ENCODE measurements around the gene OR7C1. TPM values are rescaled to one million over a fixed set of nuclear protein-coding genes. Genes with fewer than 3 reads are reported as not detected.
"Not testable (repeated sequence)": the region's sequence is repeated elsewhere in the genome, so short reads cannot be mapped to it uniquely, and the experiment has no call there.

The OR7C1 gene
- total and polyA plus RNA-seq, 2 experiments from 2014 or later, result 0.03 TPM; not detected in 1

GRCh38 chr19:14779151-14779550 lies 55.8 kb downstream of the OR7C1 start (continued):
- TF ChIP-seq ETS1 (IDR thresholded peaks at IDR 0.05) (no peak), NANOG (IDR thresholded peaks at IDR 0.05; ENCODE audit: borderline replicate concordance) (no peak), REST (IDR thresholded peaks at IDR 0.05; ENCODE audit: unreplicated experiment) (no peak)

GRCh38 chr19:14778110-14778845 lies 56.7 kb downstream of the OR7C1 start, which contains the start of gene ADGRE2:
Gene ADGRE2 (minus strand): TSS chr19:14778560. CDS start chr19:14776756, 1,804 bp downstream.
- peak within 1 kb of the TSS; percentile 21; the same call in 1 of the 3 replicates for H3K4me3 Mint-ChIP-seq
- H2AFZ ChIP-seq; H3K4me1 ChIP-seq (ENCODE audit: insufficient read depth); H3K36me3 Mint-ChIP-seq (ENCODE audit: low read depth); H3K9me3 Mint-ChIP-seq; H3K4me3 ChIP-seq; H4K20me1 ChIP-seq (replicated peaks; ENCODE audit: insufficient read depth); DNase-seq (ENCODE audit: low spot score); H3F3A ChIP-seq (replicated peaks; ENCODE audit: low read depth); H3K4me2 ChIP-seq; H3K27ac Mint-ChIP-seq; H3K36me3 ChIP-seq (ENCODE audit: insufficient read depth); H3K9me2 ChIP-seq (ENCODE audit: insufficient read depth); H3K27me3 ChIP-seq (ENCODE audit: insufficient read depth); H3K27ac ChIP-seq (ENCODE audit: low read depth); H3K79me2 ChIP-seq (replicated peaks; ENCODE audit: insufficient read depth); ATAC-seq: not testable (repeated sequence)
- peaks cover 10% of the 10 kb centered on the region for H3K27me3 Mint-ChIP-seq (ENCODE audit: insufficient read depth, low read depth, poor library complexity)
- H3K4me1 Mint-ChIP-seq, result peaks cover 13% of the 10 kb centered on the region

GRCh38 chr19:14777645-14778044 lies 57.3 kb downstream of the OR7C1 start:
- not testable (repeated sequence) for H3K9me2 ChIP-seq (ENCODE audit: insufficient read depth); H3K27me3 ChIP-seq (ENCODE audit: insufficient read depth); H3K9me3 Mint-ChIP-seq; DNase-seq (ENCODE audit: low spot score); H3K4me3 ChIP-seq; ATAC-seq; H3K27ac ChIP-seq (ENCODE audit: low read depth); H3K27ac Mint-ChIP-seq; H2AFZ ChIP-seq; H3K36me3 Mint-ChIP-seq (ENCODE audit: low read depth); H3F3A ChIP-seq (replicated peaks; ENCODE audit: low read depth); H3K4me1 Mint-ChIP-seq; H3K36me3 ChIP-seq (ENCODE audit: insufficient read depth); H3K4me1 ChIP-seq (ENCODE audit: insufficient read depth); H4K20me1 ChIP-seq (replicated peaks; ENCODE audit: insufficient read depth); H3K4me2 ChIP-seq; H3K79me2 ChIP-seq (replicated peaks; ENCODE audit: insufficient read depth)
- Mint-ChIP-seq H3K4me3 (0 out of 3 replicates have a peak overlapping the region, but pooled peaks have one; percentile 21), H3K27me3 (ENCODE audit: insufficient read depth, low read depth, poor library complexity) (peaks cover 10% of the 10 kb centered on the region)

Data from GM23338 (cell line).